Endodermal cell (in vitro differentiated cells): ENCODE measurements around the gene CERS6. TPM values are rescaled to one million over a fixed set of nuclear protein-coding genes. Genes with fewer than 3 reads are reported as not detected.

ENCODE experiments used
- DNase-seq: peaks from one replicate; pipeline ENCODE4 v3.0.0-alpha.2; 2017
- H3K27ac ChIP-seq: 2 replicates; pipeline ENCODE4 v1.5.1; 2013; ENCODE audit warnings: mild to moderate bottlenecking, low read depth, low read length, moderate library complexity
- H3K27me3 ChIP-seq: 2 replicates; pipeline ENCODE4 v1.6.1; 2013; ENCODE audit warnings: mild to moderate bottlenecking, low read length, moderate library complexity; ENCODE audit not compliant: insufficient read depth, control insufficient read depth, poor library complexity, severe bottlenecking
- H3K36me3 ChIP-seq: 2 replicates; pipeline ENCODE4 v1.7.0; 2013; ENCODE audit warnings: mild to moderate bottlenecking, low read length, moderate library complexity; ENCODE audit not compliant: control insufficient read depth, insufficient read depth
- H3K4me1 ChIP-seq: one replicate; pipeline ENCODE4 v1.7.0; 2013; ENCODE audit warnings: low read length; ENCODE audit not compliant: control insufficient read depth, insufficient read depth
- H3K4me3 ChIP-seq: 2 replicates; pipeline ENCODE4 v1.5.1; 2013; ENCODE audit warnings: mild to moderate bottlenecking, low read length, moderate library complexity
- H3K9ac ChIP-seq: 2 replicates; pipeline ENCODE4 v1.6.1; 2013; ENCODE audit warnings: mild to moderate bottlenecking, low read length, moderate library complexity; ENCODE audit not compliant: poor library complexity, severe bottlenecking; ENCODE audit errors: extremely low read depth
- H3K9me3 ChIP-seq: 2 replicates; pipeline ENCODE4 v1.6.1; 2013; ENCODE audit warnings: mild to moderate bottlenecking, low read length, moderate library complexity; ENCODE audit not compliant: control insufficient read depth
- H3K27ac Mint-ChIP-seq: 2 replicates; pipeline ENCODE4 v1.8.0; 2020; ENCODE audit warnings: mixed read lengths
- H3K27me3 Mint-ChIP-seq: 2 replicates; pipeline ENCODE4 v1.8.0; 2021; ENCODE audit warnings: mild to moderate bottlenecking, mixed read lengths; ENCODE audit not compliant: insufficient read depth
- H3K36me3 Mint-ChIP-seq: 2 replicates; pipeline ENCODE4 v1.8.0; 2020; ENCODE audit warnings: low read depth, mixed read lengths
- H3K4me1 Mint-ChIP-seq: 2 replicates; pipeline ENCODE4 v1.8.0; 2020; ENCODE audit warnings: mixed read lengths
- H3K4me3 Mint-ChIP-seq: 2 replicates; pipeline ENCODE4 v1.8.0; 2020; ENCODE audit warnings: mild to moderate bottlenecking, moderate library complexity, mixed read lengths
- H3K9me3 Mint-ChIP-seq: 2 replicates; pipeline ENCODE4 v1.8.0; 2020; ENCODE audit warnings: mild to moderate bottlenecking, mixed read lengths
- WGBS, 2 experiments: methylation state at CpG; one replicate each; pipeline versions ENCODE4 v1.1.5 to v1.1.7; 2013; ENCODE audit warnings: missing lambda C conversion rate in 2 of 2, mixed read lengths in 1 of 2; ENCODE audit not compliant: insufficient coverage in 1 of 2, insufficient read length in 1 of 2; 5-methylcytosine and 5-hydroxymethylcytosine counted together
- total RNA-seq, 2 donors: library from RNA; stranded (reverse); fragmentation: NEBNext Ultra II Directional in 1 of 2; extraction: Animal tissue kit (Norgen Biotek cat#: 25700) in 1 of 2; gene quantifications; 2 replicates in 1 of 2; 3 replicates in 1 of 2; pipeline ENCODE4 v1.2.1, GENCODE V29; 2021
- TF ChIP-seq, protein P1 (sequence below): fragments of 200-600 bp; sonication (generic); conservative IDR thresholded peaks from 2 replicates; pipeline ENCODE4 v1.5.0; 2021; ENCODE audit warnings: antibody characterized with exemption, mild to moderate bottlenecking

The CERS6 gene
- total RNA-seq, 2 donors from 2014 or later, result 41.3 to 52.0 TPM

- H3K36me3 Mint-ChIP-seq, result no peaks in the 10 kb centered on the region
- no peak overlapping the region for H3K4me3 ChIP-seq
- H3K4me3 Mint-ChIP-seq, result no peak overlapping the region
- no peaks in the 10 kb centered on the region for H3K9me3 ChIP-seq
- no peaks in the 10 kb centered on the region for H3K27me3 Mint-ChIP-seq
- H3K4me1 Mint-ChIP-seq, result peaks cover 10% of the 10 kb centered on the region
- no peaks in the 10 kb centered on the region for H3K36me3 ChIP-seq
- WGBS, 2 experiments, result 94 to 100% methylated on average over 2 to 6 of the region's 6 CpGs
- no peaks in the 10 kb centered on the region for H3K27me3 ChIP-seq
- no peak for DNase-seq
- no peaks in the 10 kb centered on the region for H3K9me3 Mint-ChIP-seq
- no peak overlapping the region for H3K9ac ChIP-seq
- H3K27ac ChIP-seq, result no peak overlapping the region
- TF ChIP-seq, protein P1, sequence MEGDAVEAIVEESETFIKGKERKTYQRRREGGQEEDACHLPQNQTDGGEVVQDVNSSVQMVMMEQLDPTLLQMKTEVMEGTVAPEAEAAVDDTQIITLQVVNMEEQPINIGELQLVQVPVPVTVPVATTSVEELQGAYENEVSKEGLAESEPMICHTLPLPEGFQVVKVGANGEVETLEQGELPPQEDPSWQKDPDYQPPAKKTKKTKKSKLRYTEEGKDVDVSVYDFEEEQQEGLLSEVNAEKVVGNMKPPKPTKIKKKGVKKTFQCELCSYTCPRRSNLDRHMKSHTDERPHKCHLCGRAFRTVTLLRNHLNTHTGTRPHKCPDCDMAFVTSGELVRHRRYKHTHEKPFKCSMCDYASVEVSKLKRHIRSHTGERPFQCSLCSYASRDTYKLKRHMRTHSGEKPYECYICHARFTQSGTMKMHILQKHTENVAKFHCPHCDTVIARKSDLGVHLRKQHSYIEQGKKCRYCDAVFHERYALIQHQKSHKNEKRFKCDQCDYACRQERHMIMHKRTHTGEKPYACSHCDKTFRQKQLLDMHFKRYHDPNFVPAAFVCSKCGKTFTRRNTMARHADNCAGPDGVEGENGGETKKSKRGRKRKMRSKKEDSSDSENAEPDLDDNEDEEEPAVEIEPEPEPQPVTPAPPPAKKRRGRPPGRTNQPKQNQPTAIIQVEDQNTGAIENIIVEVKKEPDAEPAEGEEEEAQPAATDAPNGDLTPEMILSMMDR, result no peak
- no peak overlapping the region for H3K27ac Mint-ChIP-seq
- no peaks in the 10 kb centered on the region for H3K4me1 ChIP-seq
Measured at GRCh38 chr2:168438553-168438952, 17.5 kb upstream of the CERS6 start.

- TF ChIP-seq, protein P1, result no peak
- no peaks in the 10 kb centered on the region for H3K9me3 ChIP-seq
- 90 to 100% methylated on average over 2 to 3 of the region's 3 CpGs for WGBS, 2 experiments
- Mint-ChIP-seq H3K4me1 (peaks cover 10% of the 10 kb centered on the region), H3K36me3 (no peaks in the 10 kb centered on the region), H3K27me3 (no peaks in the 10 kb centered on the region), H3K4me3 (no peak overlapping the region), H3K27ac (no peak overlapping the region), H3K9me3 (no peaks in the 10 kb centered on the region)
- no peaks in the 10 kb centered on the region for H3K36me3 ChIP-seq
- no peaks in the 10 kb centered on the region for H3K4me1 ChIP-seq
- H3K27me3 ChIP-seq, result no peaks in the 10 kb centered on the region
- no peak overlapping the region for H3K27ac ChIP-seq
- no peak overlapping the region for H3K4me3 ChIP-seq
- H3K9ac ChIP-seq, result no peak overlapping the region
- no peak for DNase-seq
Measured at GRCh38 chr2:168439536-168439935, 16.5 kb upstream of the CERS6 start.

- no peak for DNase-seq
- H3K36me3 ChIP-seq, result no peaks in the 10 kb centered on the region
- H3K4me3 Mint-ChIP-seq, result no peak overlapping the region
- H3K4me3 ChIP-seq, result no peak overlapping the region
- no peak overlapping the region for H3K27ac ChIP-seq
- no peaks in the 10 kb centered on the region for H3K27me3 Mint-ChIP-seq
- H3K27me3 ChIP-seq, result no peaks in the 10 kb centered on the region
- H3K9me3 ChIP-seq, result no peaks in the 10 kb centered on the region
- WGBS, 2 experiments, result 93 to 96% methylated on average over 4 to 6 of the region's 6 CpGs
- H3K36me3 Mint-ChIP-seq, result no peaks in the 10 kb centered on the region
- TF ChIP-seq, protein P1, result no peak
- no peak overlapping the region for H3K27ac Mint-ChIP-seq
- no peaks in the 10 kb centered on the region for H3K4me1 ChIP-seq
- H3K9ac ChIP-seq, result no peak overlapping the region
- peaks cover 10% of the 10 kb centered on the region for H3K4me1 Mint-ChIP-seq
- no peaks in the 10 kb centered on the region for H3K9me3 Mint-ChIP-seq
Measured at GRCh38 chr2:168441214-168441872, 14.7 kb upstream of the CERS6 start.
